HG03159 (cell line): ENCODE data around the gene NDRG3.

Source experiments
- ATAC-seq: cut with Tn5 transposase; IDR thresholded peaks from one replicate; pipeline ENCODE4 v1.9.1; 2021; ENCODE audit warnings: mild to moderate bottlenecking, moderate library complexity; ENCODE audit not compliant: unreplicated experiment

Gene NDRG3

DNA sequence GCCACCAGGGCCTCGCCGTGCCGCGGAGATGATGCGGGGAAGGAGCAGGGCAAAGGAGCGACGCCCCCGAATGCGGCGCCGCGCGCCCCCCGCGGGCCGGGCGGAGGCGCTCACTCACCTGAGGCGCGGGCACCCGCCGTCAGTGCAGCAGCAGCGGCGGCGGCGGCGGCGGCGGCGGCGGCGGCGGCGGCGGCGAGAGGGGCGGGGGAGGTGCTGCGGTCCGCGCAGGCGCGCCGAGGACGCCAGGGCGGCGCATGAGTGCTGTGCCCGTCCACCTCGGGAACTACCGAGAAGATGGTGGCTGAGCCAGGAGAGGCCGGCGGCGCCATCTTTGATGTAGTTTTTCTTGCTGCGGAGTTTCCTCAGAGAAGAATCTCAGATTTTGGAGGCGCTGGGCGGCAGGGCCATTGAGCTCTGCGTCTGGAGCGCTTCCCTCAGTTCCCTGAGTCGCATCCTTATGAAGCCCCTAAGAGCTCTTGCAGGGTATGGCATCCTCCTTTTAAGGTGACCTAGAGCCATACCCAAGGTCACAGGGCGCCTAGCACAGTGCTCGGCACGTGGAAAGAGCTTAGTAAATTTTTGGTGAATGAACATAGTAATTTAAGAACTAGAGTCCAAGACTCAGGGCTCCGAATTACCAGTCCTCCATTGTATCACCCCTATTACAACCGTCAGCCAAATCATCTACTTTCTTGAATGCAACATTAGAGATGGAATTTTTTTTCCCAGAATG, at the start of gene NDRG3:
TSS of gene NDRG3 (minus strand) at position 164 of the 733 bp plus-strand sequence. CDS start 24,355 bp downstream, outside the sequence.
- ATAC-seq = peak; percentile 92

DNA sequence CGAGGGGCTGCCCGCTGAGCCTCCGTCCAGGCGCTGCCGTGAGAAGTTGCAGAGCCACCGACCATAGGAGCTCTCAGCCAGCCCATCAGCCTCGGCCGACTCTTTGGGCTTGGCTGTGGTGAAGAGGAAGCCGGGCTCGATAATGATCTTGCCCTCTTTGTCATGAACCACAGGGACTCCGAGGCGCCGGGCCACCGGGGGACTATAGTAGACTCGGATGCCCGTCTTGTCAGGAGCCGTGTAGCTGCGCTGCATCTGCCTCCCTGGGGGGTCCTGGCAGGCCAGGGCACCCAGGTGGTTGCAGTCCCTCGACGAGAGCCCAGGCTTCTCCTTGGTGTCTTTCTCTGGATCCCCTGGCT, 48.2 kb upstream of the NDRG3 start:
- no peak for ATAC-seq

DNA sequence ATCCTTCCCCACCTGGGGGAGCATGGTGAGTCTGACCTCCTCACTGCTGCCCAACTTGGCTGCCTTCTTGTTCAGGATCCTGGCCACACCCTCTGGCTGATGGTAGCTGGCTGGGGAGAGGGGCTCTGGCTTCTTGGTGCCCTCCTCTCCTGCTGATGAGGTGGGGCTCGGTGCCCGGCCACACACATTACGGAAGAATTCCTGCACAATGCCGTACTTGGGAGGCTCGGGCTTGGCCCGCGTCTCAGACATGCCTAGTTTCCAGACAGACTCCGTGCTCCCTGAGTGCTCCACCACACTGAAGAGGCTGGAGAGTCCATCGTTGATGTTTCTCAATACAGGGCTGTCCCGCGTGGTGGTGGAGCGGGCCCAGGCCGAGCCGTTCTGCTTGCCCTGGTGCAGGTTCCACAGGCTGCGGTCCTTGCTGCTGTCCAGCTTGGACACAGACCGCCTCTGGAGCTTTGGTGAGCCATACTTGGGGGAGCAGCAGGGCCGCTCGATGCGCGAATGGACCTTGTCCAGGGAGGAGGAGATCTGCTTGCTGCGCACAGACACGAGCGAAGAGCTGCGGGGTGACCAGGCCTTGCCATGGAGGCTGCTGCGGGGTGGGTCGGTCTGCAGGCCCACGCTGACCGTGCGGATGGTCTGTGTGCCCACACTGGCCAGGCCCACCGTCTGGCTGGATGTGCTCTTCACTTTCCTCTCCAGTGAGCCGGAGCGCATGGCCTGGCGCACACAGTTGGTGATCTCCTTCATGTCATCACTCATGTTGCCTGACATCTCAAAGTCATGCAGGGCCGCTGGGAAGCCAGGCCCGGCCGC, 47.6 kb upstream of the NDRG3 start:
- no peak for ATAC-seq

DNA sequence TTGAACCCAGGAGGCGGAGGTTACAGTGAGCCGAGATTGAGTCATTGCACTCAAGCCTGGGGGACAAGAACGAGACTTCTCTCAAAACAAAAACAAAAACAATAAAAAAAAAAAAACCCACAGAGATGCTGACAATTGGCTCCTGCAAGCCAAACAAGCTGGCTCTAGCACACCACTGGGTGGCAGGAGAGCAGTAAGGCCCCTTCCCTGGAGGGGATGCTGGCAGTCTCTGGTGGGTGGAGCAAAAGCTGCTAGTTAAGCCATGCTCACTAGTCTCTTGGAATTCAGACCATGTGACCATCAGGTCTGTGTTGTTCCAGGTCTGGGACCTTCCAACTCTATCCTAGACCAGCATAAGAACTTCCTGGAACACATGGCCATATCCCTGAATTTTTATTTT, 46.5 kb upstream of the NDRG3 start:
- no peak for ATAC-seq

DNA sequence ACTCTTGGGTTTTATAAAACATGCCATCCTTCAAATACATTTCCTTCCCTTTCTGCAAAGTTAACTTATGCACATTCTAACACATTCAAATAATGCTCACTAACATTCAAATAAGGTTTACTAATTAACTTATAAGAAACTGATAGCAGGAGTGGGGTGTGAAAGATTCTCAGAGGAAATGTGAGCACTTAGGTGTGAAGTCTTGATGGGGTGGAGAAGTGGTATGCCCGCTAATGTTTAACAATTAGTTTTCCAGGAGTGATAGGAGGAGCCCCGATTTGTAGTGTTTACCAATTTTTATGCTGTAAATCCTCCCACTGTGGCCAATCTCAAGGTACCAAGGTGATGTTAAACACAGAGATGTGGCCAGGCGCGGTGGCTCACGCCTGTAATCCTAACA, 46.0 kb upstream of the NDRG3 start:
- ATAC-seq = no peak

DNA sequence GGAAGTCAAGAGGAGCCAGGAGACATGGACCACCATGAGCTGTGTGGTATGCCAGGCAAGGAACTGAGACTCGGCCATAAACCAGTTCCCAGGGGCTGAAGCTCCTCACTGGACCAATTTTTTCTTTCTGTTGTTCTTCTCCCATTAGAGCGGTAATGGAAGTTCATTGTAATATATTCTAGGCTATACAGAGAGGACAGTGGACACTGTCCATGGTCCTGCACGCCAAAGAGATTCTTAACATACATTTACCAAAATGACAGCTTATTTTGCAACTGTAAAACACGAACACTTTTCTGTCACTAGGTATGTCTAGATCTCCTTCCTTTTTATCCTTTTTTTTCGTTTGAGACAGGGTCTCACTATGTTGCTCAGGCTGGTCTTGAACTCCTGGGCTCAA, 40.8 kb upstream of the NDRG3 start:
- ATAC-seq = no peak

DNA sequence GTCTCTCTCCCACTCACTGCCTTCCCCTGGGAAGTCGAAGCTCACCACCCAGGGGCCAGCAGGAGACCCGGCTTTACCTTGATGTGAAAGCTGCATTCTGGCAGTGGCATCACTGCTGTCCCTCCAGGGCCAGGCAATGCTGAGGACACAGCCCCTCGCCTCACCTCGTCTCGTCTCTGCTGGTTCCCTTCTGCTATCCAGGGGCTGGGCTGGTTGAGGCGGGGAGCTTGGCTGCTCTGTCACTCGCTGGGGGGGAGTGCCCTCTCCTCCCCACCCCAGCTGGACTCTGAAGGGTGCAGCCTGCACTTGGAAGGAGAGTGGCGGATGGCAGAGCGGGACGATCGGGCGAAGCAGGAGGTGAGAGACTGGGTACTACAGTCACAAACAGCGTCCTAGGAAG, 40.4 kb upstream of the NDRG3 start:
- no peak for ATAC-seq

DNA sequence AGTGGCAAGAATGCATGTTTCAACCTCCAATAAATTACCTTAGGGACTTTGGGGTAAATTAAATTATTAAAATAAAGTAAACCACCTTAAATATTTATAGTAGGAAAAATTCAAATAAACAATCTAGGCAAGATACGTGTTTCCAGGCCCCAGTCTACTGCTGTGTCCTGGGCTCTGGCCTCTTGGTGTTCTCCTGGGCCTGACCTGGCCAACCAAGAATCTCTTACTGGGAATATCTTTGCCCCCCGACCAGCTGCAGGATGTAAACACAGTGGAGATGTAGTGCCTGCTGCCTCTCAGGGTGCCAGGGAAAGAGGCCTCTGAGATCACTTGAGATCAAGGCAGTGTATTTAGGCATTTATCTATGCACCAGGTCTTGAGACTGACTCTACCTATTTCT, 39.4 kb upstream of the NDRG3 start:
- ATAC-seq = no peak

DNA sequence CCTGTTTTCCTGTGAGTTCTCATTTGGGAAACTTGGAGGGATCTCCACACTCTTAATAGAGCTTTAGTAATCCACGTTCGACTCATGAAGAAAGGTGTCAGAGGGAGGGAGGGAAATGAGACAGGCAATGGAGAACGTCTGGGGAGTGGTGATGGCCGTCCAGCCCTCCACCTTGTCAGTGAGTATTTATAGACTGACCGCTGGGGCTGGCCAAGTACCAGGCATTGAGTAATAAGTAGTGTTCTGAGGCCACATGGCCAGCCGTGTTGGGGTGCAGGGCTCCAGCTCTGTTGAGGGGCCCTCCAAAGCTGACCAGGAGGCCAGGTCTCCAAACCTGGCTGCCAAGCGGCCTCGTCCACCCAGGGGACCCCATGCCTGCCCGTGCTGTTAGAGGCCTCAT, 39.0 kb upstream of the NDRG3 start:
- no peak for ATAC-seq

DNA sequence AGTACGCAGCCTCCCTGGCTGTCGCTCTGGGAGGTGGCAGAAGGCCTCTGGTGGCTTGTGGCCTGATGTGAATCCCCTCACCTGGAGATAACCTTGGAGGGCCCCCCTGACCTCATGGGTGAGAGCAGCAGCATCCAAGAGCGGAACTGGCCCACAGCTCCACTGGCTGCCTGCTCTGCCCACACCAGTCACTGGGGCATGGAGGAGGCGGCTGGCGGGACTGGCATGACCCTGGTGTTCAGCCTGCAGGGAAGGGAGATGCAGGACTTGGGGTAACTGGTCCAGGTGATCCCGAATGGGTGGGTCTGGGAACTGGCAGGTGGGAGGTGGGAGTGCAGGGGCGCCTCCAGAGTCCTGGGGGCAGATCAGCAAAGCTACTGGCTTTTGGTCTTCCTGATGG, 38.2 kb upstream of the NDRG3 start:
- no peak for ATAC-seq

DNA sequence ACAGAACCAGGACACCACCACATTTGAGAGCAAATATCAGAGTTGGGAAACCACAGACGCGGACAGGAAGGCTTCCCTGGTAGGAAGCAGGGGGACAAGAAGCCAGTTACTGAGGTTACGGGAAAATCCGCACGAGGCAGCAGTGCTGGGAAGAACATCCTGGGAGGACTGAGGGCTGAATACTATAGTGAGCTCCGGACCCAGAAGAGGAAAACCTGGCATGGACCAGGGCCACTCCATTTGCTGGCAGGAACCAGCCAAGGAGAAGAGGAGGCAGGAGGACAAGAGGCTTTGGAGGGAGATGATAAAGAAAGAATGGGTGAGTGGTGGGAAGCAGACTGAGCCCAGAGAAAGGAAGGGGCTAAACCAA, 33.8 kb upstream of the NDRG3 start:
- no peak for ATAC-seq

DNA sequence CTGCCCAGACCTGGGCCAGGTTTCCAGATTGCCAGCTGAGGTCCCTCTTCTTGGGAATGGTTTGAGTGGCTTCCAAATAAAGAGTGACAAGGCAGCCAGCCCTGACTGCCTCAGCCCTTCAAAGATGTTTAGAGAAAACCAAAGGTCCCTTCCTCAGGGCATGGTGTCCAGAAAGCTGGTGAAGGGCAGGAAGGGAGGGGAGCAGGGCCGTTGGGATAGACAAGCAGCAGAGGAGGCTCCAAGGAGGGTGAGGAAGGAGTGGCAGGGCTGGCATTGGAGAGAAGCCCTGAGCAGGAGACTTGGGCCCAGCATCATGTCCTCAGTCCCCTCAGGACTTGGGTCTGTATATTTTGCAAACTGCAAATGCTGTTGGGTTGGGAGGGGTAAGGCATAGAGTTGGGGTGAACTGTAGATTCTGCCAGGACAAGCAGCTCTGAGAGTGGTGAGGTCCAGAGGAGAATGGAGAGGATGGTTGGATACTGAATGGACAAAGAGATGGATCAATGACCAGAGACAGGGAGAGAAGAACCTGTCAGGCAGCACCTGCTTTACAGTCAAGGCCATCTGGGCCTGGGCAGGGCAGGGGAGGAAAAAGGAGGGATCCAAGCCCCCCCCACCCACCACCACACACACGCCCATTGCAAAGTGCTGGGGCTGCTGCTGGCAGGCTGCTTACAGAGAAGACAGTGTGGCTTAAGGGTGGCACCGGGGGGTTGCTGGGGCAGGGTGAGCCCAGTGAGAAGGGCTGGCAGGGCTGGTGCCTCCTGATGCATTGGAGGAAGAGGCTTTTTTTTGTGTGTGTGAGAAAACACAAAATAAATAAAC, 33.2 kb upstream of the NDRG3 start:
- no peak for ATAC-seq

DNA sequence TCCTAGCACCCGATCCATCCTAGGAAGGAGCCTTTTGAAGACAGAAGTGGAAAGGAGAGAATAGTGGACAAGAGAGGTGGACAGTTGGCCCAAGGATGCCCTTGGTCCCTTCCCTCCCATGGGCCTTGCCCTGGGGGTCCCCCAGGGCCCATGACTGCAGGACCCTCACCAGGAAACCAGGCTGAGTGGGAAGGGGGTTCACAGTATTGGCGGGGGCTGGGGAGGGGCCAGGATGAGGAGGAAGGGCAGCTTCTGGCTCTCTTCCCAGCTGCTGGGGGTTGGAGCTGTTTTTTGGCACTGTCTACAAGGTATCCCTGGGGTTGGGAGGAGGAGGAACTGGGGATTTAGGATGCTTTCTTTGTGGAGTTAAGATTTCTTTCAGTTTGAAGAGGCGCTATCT, 31.7 kb upstream of the NDRG3 start:
- no peak for ATAC-seq

DNA sequence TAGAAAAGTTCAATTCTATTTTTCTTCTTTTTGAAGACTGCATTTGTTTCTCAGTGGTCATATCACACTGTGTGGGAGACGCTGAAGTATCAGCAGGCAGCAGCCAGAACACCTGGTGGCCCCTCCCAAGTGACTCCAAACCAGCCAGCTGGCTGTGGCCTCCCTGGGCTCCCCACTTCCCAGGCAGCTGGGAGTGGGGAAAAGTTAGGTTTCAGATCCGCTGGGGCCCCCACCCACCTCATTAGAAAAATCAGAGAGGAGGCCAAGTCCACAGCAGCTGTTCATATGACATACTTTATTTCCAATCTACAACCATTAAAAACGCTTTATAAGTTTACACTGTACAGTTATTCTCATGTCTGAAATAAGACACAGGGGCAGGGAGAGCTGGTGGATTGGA, 31.3 kb upstream of the NDRG3 start:
- ATAC-seq = no peak

DNA sequence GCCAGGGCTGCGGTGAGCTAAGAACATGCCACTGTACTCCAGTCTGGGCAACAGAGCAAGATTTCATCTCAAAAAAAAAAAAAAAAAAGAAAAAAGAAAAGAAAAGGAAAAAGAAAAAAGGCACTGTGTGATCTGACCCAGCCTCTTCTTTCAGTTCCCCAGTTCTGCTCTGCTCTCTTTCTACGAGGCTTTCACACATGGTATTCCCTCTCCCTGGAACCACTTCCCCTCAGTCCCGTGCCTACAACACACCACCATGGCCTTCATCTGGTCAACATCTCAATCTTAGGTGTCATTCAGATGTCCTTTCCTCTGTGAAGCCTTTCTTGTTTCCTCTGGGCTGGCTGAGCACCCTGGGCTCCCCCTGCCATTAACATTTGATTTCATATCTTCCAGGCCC, 29.9 kb upstream of the NDRG3 start:
- ATAC-seq = no peak

DNA sequence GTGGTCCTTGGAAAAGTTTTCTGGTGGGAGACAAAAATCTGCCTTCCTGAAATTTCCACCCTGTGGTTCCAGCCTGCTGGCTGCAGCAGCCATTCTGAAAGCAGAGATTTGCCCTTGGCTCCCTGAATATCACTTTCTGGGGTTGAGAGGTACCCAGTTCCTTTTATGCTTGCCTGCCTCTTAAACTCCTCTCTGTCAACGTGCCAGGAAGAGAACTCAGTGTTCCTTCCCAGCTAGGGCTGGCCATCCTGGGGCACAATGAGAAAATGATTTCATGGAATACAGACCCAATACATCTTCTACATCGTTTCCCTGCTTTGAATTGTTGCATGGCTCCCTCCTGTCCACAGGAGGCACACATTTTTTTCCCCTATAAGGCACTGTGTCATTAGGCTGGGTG, 29.3 kb upstream of the NDRG3 start:
- ATAC-seq = no peak

DNA sequence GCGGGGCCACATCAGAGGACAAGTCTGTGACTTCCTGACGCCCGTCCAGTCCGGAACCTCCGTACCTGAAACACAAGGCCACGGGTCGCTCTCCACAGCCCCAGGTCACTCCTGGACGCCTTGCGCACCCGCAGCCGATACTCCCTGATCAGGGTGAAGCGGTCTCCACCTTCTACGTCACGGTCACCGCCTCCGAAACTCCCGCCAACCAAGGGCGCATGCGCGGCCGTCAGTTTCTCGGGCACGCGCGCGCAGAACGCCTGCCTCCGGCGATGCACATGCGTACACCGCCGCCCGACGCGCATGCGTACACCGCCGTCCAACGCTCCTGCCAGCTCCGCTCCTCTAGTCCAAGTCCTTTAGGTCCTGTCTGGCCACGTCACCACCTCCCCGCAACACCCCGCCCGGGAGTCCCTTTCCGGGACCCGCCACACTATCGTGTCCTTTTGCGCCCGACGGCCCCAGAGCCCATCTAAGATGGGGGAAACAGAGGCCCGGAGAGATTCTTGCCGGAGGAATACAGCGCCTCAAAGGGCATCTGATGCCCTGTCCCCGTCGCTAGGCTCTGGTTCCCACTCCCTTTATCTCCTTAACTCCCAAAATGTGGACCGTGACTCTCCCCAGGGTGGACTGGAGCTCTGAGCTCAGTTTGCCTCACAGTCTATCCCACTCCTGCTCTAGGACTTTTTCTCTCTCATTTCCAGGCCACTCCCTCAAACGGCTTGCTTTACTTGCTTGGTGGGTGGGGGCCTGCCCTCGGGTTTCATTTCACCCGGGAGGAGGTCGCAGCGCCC, 27.9 kb upstream of the NDRG3 start, which contains the start of gene DSN1:
TSS of gene DSN1 (minus strand) at position 167 of the 794 bp plus-strand sequence. CDS start 2,305 bp downstream, outside the sequence.
- peak; percentile 83 for ATAC-seq

DNA sequence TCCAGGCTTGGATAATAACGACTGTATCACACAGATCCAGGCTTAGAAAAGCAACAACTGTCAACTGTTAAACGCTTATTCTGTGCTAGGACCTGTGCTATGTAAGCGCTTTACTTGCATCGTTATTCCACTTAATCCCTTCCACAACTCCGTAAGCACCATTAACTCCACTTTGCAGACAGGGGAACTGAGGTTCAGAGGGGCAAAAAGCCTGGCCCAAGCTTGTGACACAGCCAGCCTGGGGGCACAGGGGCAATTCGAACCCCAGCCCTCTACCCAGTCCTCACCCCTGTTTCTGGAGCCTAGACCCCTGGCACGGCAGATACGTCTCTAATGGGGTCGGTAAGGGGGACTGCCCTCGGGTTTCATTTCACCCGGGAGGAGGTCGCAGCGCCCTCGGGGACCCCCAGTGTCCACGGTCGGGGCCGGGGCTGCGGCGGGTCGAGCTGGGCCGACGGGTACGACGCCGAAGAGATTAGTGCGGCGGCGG, 27.3 kb upstream of the NDRG3 start:
- ATAC-seq = no peak

DNA sequence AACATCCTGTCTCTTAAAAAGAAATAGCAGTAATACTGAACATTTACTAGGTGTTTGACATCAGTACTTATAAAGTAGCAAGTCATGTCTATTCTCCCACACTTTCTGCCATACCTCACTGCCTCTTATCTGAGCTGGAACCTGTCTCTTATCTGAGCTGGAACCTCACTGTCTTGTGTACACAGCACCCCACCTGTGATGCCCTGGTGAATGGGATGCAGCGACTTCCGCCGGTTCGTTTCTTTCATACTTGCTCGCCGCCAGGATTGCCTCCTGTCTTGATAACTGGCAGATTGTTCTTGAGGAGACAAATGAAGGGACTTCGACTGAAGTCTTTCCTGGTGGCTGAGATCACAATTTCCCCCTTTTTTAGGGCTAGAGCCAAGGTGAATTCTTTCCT, 24.8 kb upstream of the NDRG3 start:
- no peak for ATAC-seq

DNA sequence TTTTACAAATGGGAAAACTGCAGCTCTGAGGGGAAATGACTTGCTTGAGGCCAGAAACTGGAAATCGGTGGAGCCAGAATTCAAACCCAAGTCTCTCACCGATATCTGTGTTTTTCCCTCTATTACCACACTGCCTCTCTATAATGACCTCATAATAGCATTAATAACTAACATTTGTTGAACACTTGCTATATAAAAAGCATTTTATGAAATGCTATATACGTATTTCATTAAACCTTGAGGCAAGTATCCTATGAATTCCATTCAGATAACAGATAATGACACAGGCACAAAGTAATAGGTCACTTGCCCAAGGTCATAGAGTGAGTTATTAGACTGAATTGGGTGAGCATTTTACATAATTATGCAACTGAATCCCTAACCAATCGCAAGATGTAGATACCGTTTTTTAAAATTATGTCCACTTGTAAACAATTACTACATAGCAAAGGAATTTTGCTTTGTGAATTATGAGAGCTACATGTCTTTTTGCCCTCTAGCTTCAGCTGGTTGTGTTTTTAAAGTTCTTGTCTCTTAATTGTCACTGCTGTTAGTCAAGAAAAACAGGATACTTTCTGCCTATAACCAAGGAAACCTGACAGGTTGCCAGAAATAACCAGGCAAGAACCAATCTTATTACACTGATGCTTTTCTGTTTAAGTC, 23.0 kb upstream of the NDRG3 start:
- no peak for ATAC-seq
